Left forelimb (tissue), 1 donor: ENCODE data around the gene OVCH1.

Source experiments
- DNase-seq: peaks from one replicate; pipeline ENCODE4 v3.0.0-alpha.2; 2018; ENCODE audit warnings: low spot score

OVCH1 gene

DNA sequence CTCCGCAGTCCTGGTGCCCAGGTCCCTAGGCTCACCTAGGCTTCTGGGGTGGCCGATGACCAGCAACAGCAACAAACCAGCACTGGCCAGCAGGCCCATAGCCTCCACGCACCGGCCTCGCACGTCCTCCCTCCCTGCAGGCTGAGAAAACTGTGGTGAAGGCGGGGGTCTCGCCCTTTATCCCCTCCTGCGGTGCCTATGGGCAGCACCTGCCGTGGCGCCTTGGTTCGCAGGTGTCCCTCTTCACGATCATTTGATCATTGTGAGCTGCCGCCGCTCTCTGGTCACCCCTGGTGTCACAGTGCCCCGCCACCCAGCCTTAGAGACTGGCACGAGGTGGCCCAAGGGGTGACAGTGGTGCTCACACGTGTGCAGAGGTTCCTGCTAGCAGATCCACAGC, at the start of gene OVCH1:
TSS of gene OVCH1 (minus strand) at position 99 of the 400 bp plus-strand sequence. CDS start at position 99, 0 bp downstream.
- no peak for DNase-seq

DNA sequence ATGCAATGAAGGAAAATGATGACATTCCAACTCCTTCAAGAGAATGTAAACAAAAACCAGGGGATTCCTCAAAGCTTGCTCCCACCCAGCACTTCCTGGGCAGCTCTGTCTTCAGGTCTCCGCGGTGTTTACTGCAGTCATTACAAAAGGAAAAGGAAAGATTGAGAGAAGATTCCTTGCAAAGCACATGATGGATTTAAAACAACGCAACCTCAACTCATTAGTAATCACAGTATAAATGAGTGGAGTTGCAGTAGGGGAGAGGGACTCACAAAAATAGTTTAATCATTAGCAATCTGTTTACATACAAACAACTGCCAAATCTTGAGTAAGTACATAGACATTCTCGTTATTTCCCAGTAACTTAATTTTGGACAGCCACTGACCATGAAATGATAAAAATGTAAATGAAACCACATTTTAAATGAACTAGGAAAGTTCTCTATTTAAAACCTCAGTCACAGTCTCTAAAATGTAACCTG, 49.7 kb upstream of the OVCH1 start:
- no peak for DNase-seq

GRCh38 chr12:29546000-29546399, 48.5 kb upstream of the OVCH1 start:
- no peak for DNase-seq

GRCh38 chr12:29545102-29545467, 47.6 kb upstream of the OVCH1 start:
- no peak for DNase-seq

DNA sequence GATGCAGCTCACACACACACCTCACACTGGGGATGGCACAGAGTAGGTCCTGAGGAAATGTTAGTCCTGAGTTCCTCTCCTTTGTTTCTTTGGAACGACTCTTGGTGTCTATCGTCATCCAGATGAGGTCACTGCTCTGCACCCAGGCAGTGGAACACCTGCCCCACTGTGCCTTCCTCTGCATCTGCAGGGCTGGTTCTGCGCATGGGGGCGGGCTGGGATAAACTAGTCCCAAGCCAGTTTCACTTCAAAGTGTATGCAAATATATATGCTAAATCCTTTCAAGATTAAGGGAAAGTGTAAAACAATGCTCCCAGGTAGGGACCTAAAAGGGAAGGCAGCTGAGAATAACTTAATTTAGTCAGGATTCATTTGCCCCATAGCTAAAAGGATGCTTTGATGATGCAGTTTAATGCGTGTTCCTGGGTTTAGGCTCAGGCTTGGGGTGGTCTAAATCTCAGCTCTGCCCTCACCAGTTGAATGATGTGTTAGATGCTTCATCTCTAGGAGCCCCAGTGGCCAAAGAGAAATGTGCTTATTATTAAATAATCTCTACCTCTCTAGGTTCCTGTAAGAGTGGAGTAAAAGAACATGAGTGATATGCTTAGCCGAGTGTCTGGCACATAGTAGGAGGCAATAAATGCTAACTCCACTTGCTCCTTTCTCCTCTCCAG, 47.1 kb upstream of the OVCH1 start:
- DNase-seq, result no peak

DNA sequence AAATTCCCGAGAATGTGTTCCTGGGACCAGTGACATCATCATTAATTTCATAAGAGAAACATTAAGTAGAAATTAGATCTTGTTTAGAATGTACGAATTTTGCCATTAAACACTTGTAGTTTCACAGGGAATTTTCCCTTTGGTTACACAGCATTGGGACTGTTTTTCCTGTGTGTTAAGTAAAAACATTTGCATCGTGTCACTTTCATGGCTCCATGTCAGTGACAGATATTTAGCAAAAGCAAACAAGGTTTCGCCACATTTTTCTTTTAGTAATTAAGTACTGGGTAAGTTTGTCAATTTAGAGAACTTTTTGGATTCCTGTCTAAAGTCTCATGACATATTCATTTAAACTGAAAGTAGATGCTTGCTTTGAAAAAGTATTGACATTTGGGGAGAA, 45.5 kb upstream of the OVCH1 start:
- no peak for DNase-seq

- DNase-seq, result no peak
These were observed 39.8 kb upstream of the OVCH1 start for GRCh38 chr12:29537298-29537697.

DNA sequence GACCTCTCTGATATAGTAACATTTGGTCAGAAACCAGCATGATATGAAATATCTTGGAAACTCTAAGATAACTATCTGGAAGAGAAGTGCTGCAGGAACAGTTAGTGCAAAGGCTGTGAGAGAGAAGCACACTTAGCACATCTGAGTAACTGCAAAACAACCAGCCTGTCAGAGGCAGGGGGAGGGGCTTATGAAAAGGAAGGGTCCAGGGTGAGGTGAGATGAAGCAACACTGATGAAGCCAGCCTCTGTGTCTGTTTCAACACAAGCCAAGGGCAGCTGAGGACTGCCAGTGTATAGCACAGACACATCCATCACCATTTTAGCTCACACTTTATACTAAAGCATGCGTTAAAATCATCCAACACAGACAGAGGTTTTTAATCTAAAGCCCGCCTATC, 37.4 kb upstream of the OVCH1 start:
- DNase-seq, result no peak

DNA sequence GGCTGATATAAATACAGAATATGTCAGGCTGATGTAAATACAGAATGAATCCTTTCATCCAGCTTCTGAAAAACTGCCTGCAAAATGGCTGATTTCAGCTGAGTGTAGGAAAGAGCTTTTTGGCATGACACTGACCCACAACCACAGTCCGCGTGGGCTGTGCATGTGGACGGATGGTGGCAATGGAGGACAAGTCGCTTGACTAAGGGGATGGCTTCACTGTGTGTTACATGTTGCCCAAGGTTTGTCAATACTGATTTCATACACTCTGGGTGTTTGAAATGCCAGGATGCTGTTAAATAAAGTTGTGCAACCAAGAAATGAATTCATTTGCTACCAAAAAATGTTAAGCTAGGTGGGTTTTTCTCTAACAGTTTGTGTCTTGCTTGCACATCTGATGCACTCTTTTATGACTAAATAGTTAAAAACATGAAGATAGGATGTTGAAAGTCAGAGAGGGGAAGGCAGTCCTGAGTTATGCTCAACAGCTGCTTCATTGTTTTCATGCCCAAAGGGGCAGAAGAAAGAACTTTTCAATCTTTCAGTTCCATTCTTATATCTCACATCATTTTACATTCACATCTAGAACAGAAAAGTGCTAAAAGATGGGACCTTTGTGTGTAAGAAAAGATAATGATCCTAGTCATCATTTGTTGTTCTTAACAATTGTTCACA, 36.5 kb upstream of the OVCH1 start:
- DNase-seq, result no peak

- DNase-seq, result no peak
These were observed 34.0 kb upstream of the OVCH1 start for GRCh38 chr12:29531471-29531870.

GRCh38 chr12:29530436-29530835, 33.0 kb upstream of the OVCH1 start:
- no peak for DNase-seq

GRCh38 chr12:29528161-29528560, 30.7 kb upstream of the OVCH1 start:
- DNase-seq, result no peak

GRCh38 chr12:29521951-29522350, 24.5 kb upstream of the OVCH1 start:
- no peak for DNase-seq

DNA sequence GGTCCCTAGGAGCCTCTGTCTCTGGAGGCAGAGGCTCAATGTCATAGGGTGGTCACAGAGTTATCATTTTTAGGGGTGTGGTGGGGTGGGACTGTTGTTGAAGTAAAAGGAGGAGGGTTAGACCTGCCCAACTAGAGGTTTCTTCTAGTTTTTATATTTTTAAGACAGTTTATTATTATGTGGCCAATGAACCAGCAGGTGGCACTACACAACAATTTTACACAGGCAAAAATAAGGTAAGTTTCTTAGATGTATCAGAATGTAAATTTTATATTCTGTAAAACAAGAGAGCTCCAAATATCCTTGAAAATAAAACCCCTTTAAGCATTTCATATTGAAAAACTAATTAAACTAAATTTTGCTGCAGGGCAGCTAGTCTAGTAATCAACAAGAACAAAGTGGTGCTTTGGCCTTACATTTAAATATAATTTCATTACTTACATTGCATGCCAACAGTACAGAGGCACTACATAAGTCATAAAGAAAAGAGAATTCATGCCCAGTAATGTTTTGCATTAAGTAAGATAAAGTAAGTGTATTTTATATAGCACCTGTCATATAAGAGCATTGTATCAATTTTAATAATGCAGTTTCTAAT, 22.2 kb upstream of the OVCH1 start:
- no peak for DNase-seq

- no peak for DNase-seq
These were observed 20.9 kb upstream of the OVCH1 start for GRCh38 chr12:29518407-29518806.

GRCh38 chr12:29517264-29517663, 19.8 kb upstream of the OVCH1 start:
- no peak for DNase-seq

- DNase-seq, result no peak
These were observed 19.0 kb upstream of the OVCH1 start for GRCh38 chr12:29516431-29516875.

DNA sequence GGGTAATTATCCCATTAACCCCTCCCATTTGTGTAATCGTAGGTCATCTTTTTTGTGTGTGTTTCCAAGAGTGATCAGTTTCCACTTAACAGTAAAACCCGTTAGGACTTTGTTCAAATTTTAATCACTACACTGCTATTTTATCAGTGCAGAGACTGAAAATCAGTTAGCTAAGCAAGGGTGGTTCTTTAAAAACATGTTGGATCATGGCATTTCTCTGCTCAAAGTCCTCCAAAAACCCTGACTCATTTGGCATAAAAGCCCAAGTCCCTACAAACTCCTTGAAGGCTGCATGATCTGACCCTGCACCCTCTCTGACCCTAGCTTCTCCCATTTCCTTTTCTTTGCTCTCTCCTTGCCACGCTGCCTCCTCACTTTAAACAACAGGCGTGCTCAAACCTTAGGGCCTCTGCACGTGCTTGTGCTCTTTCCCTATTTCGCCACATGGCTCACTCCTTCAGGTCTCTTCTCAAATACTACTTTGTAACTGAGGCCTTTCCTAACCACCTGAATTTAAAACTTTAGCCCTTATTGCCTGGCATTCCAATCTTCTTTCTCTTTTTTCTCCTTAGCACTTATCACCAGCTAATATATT, 13.2 kb upstream of the OVCH1 start:
- no peak for DNase-seq

DNA sequence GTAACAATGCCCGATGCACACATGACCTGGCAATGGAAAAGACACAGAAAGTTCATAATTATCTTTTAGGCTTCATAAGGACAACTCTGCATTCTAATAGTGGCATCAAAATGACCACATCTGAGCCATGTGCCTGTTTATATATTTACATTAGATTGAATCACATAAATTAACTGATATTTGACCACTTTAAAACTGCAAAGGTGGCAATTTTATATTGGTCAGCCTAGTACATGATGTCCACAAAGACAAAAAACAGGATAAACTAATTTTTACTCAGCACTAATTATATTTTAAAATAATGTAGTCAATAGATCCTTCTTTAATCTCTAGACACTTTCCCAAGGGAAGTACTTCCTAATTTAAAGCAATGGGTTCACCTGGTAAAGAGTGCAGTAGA, 12.0 kb upstream of the OVCH1 start:
- no peak for DNase-seq

DNA sequence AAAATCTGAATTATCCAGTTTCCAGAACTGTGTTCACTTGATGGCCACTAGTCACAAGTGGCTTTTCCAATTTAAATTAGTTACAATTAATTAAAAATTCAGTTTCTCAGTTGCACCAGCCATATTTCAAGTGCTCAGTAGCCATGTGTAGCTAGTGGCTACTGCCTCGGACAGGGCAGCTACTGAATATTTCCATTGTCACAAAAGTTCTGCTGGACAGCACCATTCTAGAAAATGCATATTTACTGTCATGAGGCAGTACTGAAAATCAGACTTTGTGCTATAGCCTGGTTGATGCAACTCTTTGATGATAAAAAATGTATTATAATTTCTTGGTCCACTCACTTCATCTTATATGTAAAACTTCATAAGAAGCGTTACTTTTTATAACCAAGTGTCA, 11.5 kb upstream of the OVCH1 start:
- no peak for DNase-seq

DNA sequence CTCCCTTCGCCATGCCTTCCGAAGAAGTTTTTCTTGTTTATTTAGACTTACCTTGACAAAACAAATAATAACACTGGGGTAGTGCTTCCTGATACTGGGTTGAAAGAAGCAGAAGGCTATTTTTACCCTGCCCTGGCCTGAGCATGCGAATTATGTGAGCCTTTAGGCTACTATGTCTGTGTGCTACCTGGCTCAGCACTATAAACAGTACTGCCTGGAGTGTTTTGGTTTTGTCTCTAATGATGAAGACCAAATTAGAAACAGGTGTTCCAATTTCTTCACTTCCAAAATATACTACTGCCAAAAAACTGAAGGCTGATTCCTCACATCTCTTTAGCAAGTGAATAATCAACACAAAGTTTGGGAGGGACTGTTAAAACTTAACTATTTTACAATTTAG, 7.6 kb upstream of the OVCH1 start:
- DNase-seq, result no peak

DNA sequence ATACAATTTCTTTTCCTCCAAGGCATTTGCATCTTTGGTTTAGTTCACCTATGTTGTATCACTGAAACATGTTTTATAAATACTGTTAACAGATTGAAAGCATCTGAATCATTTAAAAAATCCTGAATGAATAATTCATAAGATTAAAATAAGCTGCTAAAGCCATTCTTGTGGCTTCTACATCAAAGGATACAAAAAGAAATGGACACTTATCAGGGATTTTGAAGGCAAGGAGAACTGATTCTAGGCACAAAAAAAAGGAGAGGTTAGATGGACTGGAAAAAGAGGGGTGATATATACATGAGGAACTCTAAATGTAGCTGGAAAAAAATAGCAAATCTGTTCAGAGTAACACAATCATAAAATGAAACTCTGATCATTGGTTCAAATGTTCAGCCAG, 5.8 kb upstream of the OVCH1 start:
- no peak for DNase-seq

DNA sequence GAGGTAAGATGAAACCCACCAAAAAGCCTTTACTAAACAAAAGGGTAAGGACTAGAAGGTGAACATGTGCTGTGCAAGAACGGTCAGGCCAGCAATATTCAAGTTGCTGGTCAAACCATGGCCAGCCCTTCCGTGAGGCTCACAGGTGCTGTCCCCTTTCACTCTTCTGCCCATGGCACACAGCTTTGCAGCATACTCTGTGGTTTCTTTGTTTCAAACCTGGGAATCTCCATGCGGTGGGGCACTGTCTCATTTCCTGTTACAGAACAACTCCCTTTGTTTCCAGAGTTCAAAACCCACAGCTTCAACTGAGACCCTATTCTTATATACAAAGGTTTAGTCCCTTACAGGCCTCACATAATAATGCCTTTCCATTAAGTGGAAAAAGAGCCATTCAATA, 1.7 kb upstream of the OVCH1 start:
- DNase-seq, result no peak
